Esophagus squamous epithelium (tissue), 5 donors: ENCODE measurements around the gene FAM78A. TPM values are rescaled to one million over a fixed set of nuclear protein-coding genes. Genes with fewer than 3 reads are reported as not detected.

Source experiments
- DNase-seq: peaks from one replicate; lab custom pipeline; 2025; lab: John Stamatoyannopoulos, UW
- H3K27ac ChIP-seq, 4 donors: fragments of 200-600 bp; sonication (generic); one replicate each; pipeline ENCODE4 v1.5.1; 2016 to 2019; ENCODE audit warnings: mild to moderate bottlenecking in 1 of 4
- H3K27me3 ChIP-seq, 4 donors: fragments of 200-600 bp; sonication (generic); 1 replicate in 3 of 4; 2 replicates in 1 of 4; pipeline versions ENCODE4 v1.5.1 to v1.6.0; 2017 to 2021; ENCODE audit warnings: antibody characterized with exemption in 1 of 4
- H3K36me3 ChIP-seq, 3 donors: fragments of 200-600 bp; sonication (generic); one replicate each; pipeline ENCODE4 v1.5.1; 2016 to 2019
- H3K4me1 ChIP-seq, 3 donors: fragments of 200-600 bp; sonication (generic); one replicate each; pipeline ENCODE4 v1.5.1; 2017 to 2019
- H3K4me3 ChIP-seq, 4 donors: fragments of 200-600 bp; sonication (generic); 1 replicate in 3 of 4; 2 replicates in 1 of 4; pipeline ENCODE4 v1.5.1; 2016 to 2019; ENCODE audit warnings: mild to moderate bottlenecking in 2 of 4, moderate library complexity in 1 of 4
- H3K9me3 ChIP-seq, 3 donors: fragments of 200-600 bp; sonication (generic); one replicate each; pipeline ENCODE4 v1.5.1; 2016 to 2019
- CTCF ChIP-seq, 6 experiments: fragments of 450-650 bp in 4 of 6; fragments of 200-600 bp in 2 of 6; sonication (generic) in 2 of 6; IDR thresholded peaks; one replicate each; pipeline ENCODE4 v1.5.1; 2016 to 2019; ENCODE audit warnings: antibody characterized with exemption in 6 of 6, mild to moderate bottlenecking in 4 of 6, moderate library complexity in 4 of 6
- POLR2A ChIP-seq, 4 donors: fragments of 450-650 bp; IDR thresholded peaks; one replicate each; pipeline ENCODE4 v1.6.1; 2017; ENCODE audit warnings: antibody characterized with exemption in 4 of 4, mild to moderate bottlenecking in 4 of 4, moderate library complexity in 3 of 4
- WGBS, 2 donors: methylation state at CpG; one replicate each; pipeline ENCODE4 v1.1.5; 2018; 5-methylcytosine and 5-hydroxymethylcytosine counted together
- intact Hi-C: fragments of 100-400 bp; cut with DNase I; formaldehyde crosslinking; loops from one replicate; pipeline ENCODE4 v1.15.0; 2022
- total RNA-seq, 4 donors: library from RNA; depleted of rRNA; stranded (reverse); fragments of >200 nt; gene quantifications; one replicate each; pipeline ENCODE4 v1.1.0, GENCODE V29; 2016
- donor health status: DM: yes; HTN: yes; CAD: no.

The FAM78A gene
- total RNA-seq, 4 donors from 2014 or later = 0.61 to 2.9 (median 2.0) TPM

- intact Hi-C loops = no loop called here
- TF ChIP-seq POLR2A (IDR thresholded peaks at IDR 0.05) (no peak), CTCF (IDR thresholded peaks at IDR 0.05) (no peak)
- no peak for DNase-seq
- peak overlapping the region; percentile 60 to 85 (median 74) for H3K27ac ChIP-seq
- peaks cover 0 to 56% (median 0%) of the 10 kb centered on the region in 4 donors for H3K27me3 ChIP-seq
- H3K9me3 ChIP-seq = no peaks in the 10 kb centered on the region
- no peaks in the 10 kb centered on the region for H3K36me3 ChIP-seq
- 58 to 67% methylated on average over 9 to 21 of the region's 29 CpGs for WGBS, 2 donors
- peaks cover 6 to 56% (median 11%) of the 10 kb centered on the region in 3 donors for H3K4me1 ChIP-seq
- peak overlapping the region; percentile 50 to 79 (median 68) for H3K4me3 ChIP-seq
Observed at GRCh38 chr9:131275332-131276093, 797 bp downstream of the FAM78A start.

- Histone ChIP-seq H3K27ac (peak overlapping the region; percentile 60 to 85 (median 74)), H3K27me3 (peaks cover 0 to 49% (median 0%) of the 10 kb centered on the region in 4 donors), H3K4me1 (peaks cover 6 to 56% (median 11%) of the 10 kb centered on the region in 3 donors), H3K36me3 (no peaks in the 10 kb centered on the region), H3K9me3 (no peaks in the 10 kb centered on the region), H3K4me3 (peak overlapping the region; percentile 50 to 79 (median 68))
- no peak for TF ChIP-seq CTCF (IDR thresholded peaks at IDR 0.05)
- peak in 2 of 4 donors; percentile 40 to 60 for TF ChIP-seq POLR2A (IDR thresholded peaks at IDR 0.05)
- 36 to 60% methylated on average over 1 to 5 of the region's 18 CpGs for WGBS, 2 donors
- DNase-seq = no peak
- intact Hi-C loops = no loop called here
Observed at GRCh38 chr9:131274674-131275331, 1.5 kb downstream of the FAM78A start.

- Histone ChIP-seq H3K27ac (peak overlapping the region; percentile 60 to 85 (median 74)), H3K4me1 (peaks cover 6 to 56% (median 11%) of the 10 kb centered on the region in 3 donors), H3K27me3 (peaks cover 0 to 43% (median 0%) of the 10 kb centered on the region in 4 donors), H3K4me3 (peak overlapping the region; percentile 50 to 79 (median 68)), H3K36me3 (no peaks in the 10 kb centered on the region), H3K9me3 (no peaks in the 10 kb centered on the region)
- 35 to 49% methylated on average over 8 of the region's 13 CpGs for WGBS, 2 donors
- intact Hi-C loops = no loop called here
- peak in 1 of 4 donors; percentile 6 for TF ChIP-seq POLR2A (IDR thresholded peaks at IDR 0.05)
- TF ChIP-seq CTCF (IDR thresholded peaks at IDR 0.05) = no peak
- no peak for DNase-seq
Observed at GRCh38 chr9:131273856-131274673, 2.2 kb downstream of the FAM78A start.

- no peak for TF ChIP-seq CTCF (IDR thresholded peaks at IDR 0.05)
- TF ChIP-seq POLR2A (IDR thresholded peaks at IDR 0.05) = peak in 1 of 4 donors; percentile 7
- no peak for DNase-seq
- intact Hi-C loops = no loop called here
- no peaks in the 10 kb centered on the region for H3K9me3 ChIP-seq
- H3K36me3 ChIP-seq = no peaks in the 10 kb centered on the region
- H3K4me3 ChIP-seq = peak overlapping the region in 3 of 4 donors; percentile 50 to 79 (median 69)
- H3K4me1 ChIP-seq = peaks cover 6 to 53% (median 12%) of the 10 kb centered on the region in 3 donors
- peaks cover 0 to 36% (median 0%) of the 10 kb centered on the region in 4 donors for H3K27me3 ChIP-seq
- WGBS, 2 donors = 63 to 65% methylated on average over 5 to 16 of the region's 22 CpGs
- peak overlapping the region; percentile 41 to 85 (median 72) for H3K27ac ChIP-seq
Observed at GRCh38 chr9:131273146-131273855, 3.0 kb downstream of the FAM78A start.
